Neural cell (in vitro differentiated cells): ENCODE measurements around the gene SSBP2. TPM values are rescaled to one million over a fixed set of nuclear protein-coding genes. Genes with fewer than 3 reads are reported as not detected.

Experiments used
- H2AFZ ChIP-seq: fragments of 200-600, 300-800 bp; sonication (generic), shearing (Covaris generic); 2 replicates; pipeline ENCODE4 v1.6.0; 2014; ENCODE audit warnings: low read depth, mild to moderate bottlenecking, antibody characterized with exemption, low read length, moderate library complexity
- H3F3A ChIP-seq: fragments of 200-600 bp; shearing (Covaris generic); 2 replicates; pipeline ENCODE4 v1.6.1; 2016; ENCODE audit warnings: mild to moderate bottlenecking, moderate library complexity, mixed read lengths, antibody characterized with exemption, low read length; ENCODE audit not compliant: insufficient read depth, poor library complexity, severe bottlenecking
- H3K27ac ChIP-seq: fragments of 200-600, 300-800 bp; sonication (generic), shearing (Covaris generic); 2 replicates; pipeline ENCODE4 v1.5.1; 2014; ENCODE audit warnings: mild to moderate bottlenecking, low read length, moderate library complexity
- H3K27me3 ChIP-seq: fragments of 300-800, 200-600 bp; sonication (generic), shearing (Covaris generic); 2 replicates; pipeline ENCODE4 v1.6.0; 2014; ENCODE audit warnings: mild to moderate bottlenecking, low read depth, low read length, moderate library complexity; ENCODE audit not compliant: insufficient read depth
- H3K36me3 ChIP-seq: fragments of 300-800, 200-600 bp; sonication (generic), shearing (Covaris generic); 2 replicates; pipeline ENCODE4 v1.5.1; 2014; ENCODE audit warnings: mild to moderate bottlenecking, antibody characterized with exemption, low read length, moderate library complexity; ENCODE audit not compliant: insufficient read depth
- H3K4me2 ChIP-seq: fragments of 300-800, 200-600 bp; sonication (generic), shearing (Covaris generic); 2 replicates; pipeline ENCODE4 v1.6.0; 2014; ENCODE audit warnings: mild to moderate bottlenecking, low read length
- H3K4me3 ChIP-seq: fragments of 300-800, 200-600 bp; sonication (generic), shearing (Covaris generic); 2 replicates; pipeline ENCODE4 v1.5.1; 2014; ENCODE audit warnings: mild to moderate bottlenecking, low read length, moderate library complexity
- H3K79me2 ChIP-seq: fragments of 200-600 bp; shearing (Covaris generic); replicated peaks from 2 replicates; pipeline ENCODE4 v1.6.0; 2014; ENCODE audit warnings: mild to moderate bottlenecking, low read length, moderate library complexity; ENCODE audit not compliant: insufficient read depth
- H3K9ac ChIP-seq: fragments of 300-800, 200-600 bp; sonication (generic), shearing (Covaris generic); 2 replicates; pipeline ENCODE4 v1.6.1; 2016; ENCODE audit warnings: mild to moderate bottlenecking, low read length, mixed read lengths
- H3K9me2 ChIP-seq: fragments of 200-600 bp; shearing (Covaris generic); 2 replicates; pipeline ENCODE4 v1.6.1; 2016; ENCODE audit warnings: mild to moderate bottlenecking, low read length, mixed read lengths; ENCODE audit not compliant: insufficient read depth
- H3K9me3 ChIP-seq: fragments of 200-600, 300-800 bp; sonication (generic), shearing (Covaris generic); 2 replicates; pipeline ENCODE4 v1.6.1; 2016; ENCODE audit warnings: mild to moderate bottlenecking, mixed run types, low read length, moderate library complexity, mixed read lengths
- H4K20me1 ChIP-seq: fragments of 200-600 bp; shearing (Covaris generic); 2 replicates; pipeline ENCODE4 v1.6.1; 2016; ENCODE audit warnings: mild to moderate bottlenecking, mixed run types; ENCODE audit not compliant: insufficient read depth
- CTCF ChIP-seq: fragments of 450-650 bp; IDR thresholded peaks from 2 replicates; pipeline ENCODE4 v1.5.1; 2014; ENCODE audit warnings: antibody characterized with exemption, mild to moderate bottlenecking, moderate library complexity; ENCODE audit not compliant: poor library complexity, severe bottlenecking
- EP300 ChIP-seq: fragments of 450-650 bp; conservative IDR thresholded peaks from 2 replicates; pipeline ENCODE4 v1.6.1; 2014; ENCODE audit warnings: antibody characterized with exemption, mild to moderate bottlenecking, moderate library complexity; ENCODE audit not compliant: poor library complexity, severe bottlenecking
- EZH2 ChIP-seq: fragments of 200-600, 300-800 bp; shearing (Covaris generic), sonication (generic); IDR thresholded peaks from 2 replicates; pipeline ENCODE4 v1.6.1; 2014; ENCODE audit warnings: antibody characterized with exemption, low read length, borderline replicate concordance, mild to moderate bottlenecking; ENCODE audit not compliant: insufficient read depth, poor library complexity, severe bottlenecking
- MXI1 ChIP-seq: fragments of 450-650 bp; conservative IDR thresholded peaks from 2 replicates; pipeline ENCODE4 v1.6.1; 2014; ENCODE audit warnings: antibody characterized with exemption, mild to moderate bottlenecking; ENCODE audit not compliant: poor library complexity, severe bottlenecking
- POLR2AphosphoS5 ChIP-seq: IDR thresholded peaks from 2 replicates; pipeline ENCODE4 v1.6.1; 2012
- RAD21 ChIP-seq: fragments of 450-650 bp; conservative IDR thresholded peaks from 2 replicates; pipeline ENCODE4 v1.6.1; 2014; ENCODE audit warnings: antibody characterized with exemption, mild to moderate bottlenecking, moderate library complexity
- REST ChIP-seq: IDR thresholded peaks from 2 replicates; pipeline ENCODE4 v1.6.1; 2012; ENCODE audit warnings: borderline replicate concordance
- SMC3 ChIP-seq: fragments of 450-650 bp; conservative IDR thresholded peaks from 2 replicates; pipeline ENCODE4 v1.6.1; 2014; ENCODE audit warnings: antibody characterized with exemption, mild to moderate bottlenecking, moderate library complexity; ENCODE audit not compliant: poor library complexity
- TAF1 ChIP-seq: IDR thresholded peaks from 2 replicates; pipeline ENCODE4 v1.6.1; 2012; ENCODE audit warnings: low read depth
- polyA plus RNA-seq: library from polyadenylated mRNA; depleted of rRNA; stranded (reverse); fragments of >200 nt; gene quantifications from 2 replicates; pipeline ENCODE4 v1.2.3, GENCODE V29; 2014

Gene SSBP2
- polyA plus RNA-seq, 1 donor from 2014 or later: 128 TPM

GRCh38 chr5:81626524-81626923 lies 124.4 kb downstream of the SSBP2 start:
- no peak overlapping the region for H3K4me2 ChIP-seq
- TF ChIP-seq EZH2: no peak
- TF ChIP-seq SMC3: no peak
- no peak for TF ChIP-seq POLR2AphosphoS5
- no peak for TF ChIP-seq CTCF
- TF ChIP-seq EP300: no peak
- TF ChIP-seq MXI1: no peak
- no peak for TF ChIP-seq RAD21
- no peak for TF ChIP-seq TAF1
- TF ChIP-seq REST: no peak
- no peaks in the 10 kb centered on the region for H3K36me3 ChIP-seq
- H3K27ac ChIP-seq: no peak overlapping the region
- no peak overlapping the region for H3K9ac ChIP-seq
- H3K9me2 ChIP-seq: no peaks in the 10 kb centered on the region
- H3K9me3 ChIP-seq: no peaks in the 10 kb centered on the region
- H3F3A ChIP-seq: no peaks in the 10 kb centered on the region
- H3K79me2 ChIP-seq: no peaks in the 10 kb centered on the region
- H4K20me1 ChIP-seq: no peaks in the 10 kb centered on the region
- no peaks in the 10 kb centered on the region for H3K27me3 ChIP-seq
- no peak overlapping the region for H2AFZ ChIP-seq
- no peak overlapping the region for H3K4me3 ChIP-seq

GRCh38 chr5:81609810-81610375 lies 141.0 kb downstream of the SSBP2 start:
- Histone ChIP-seq H3K27ac (no peak overlapping the region), H3K9me3 (no peaks in the 10 kb centered on the region), H3K9me2 (no peaks in the 10 kb centered on the region), H3F3A (no peaks in the 10 kb centered on the region), H2AFZ (no peak overlapping the region), H4K20me1 (no peaks in the 10 kb centered on the region), H3K4me3 (no peak overlapping the region), H3K9ac (no peak overlapping the region), H3K27me3 (no peaks in the 10 kb centered on the region), H3K79me2 (no peaks in the 10 kb centered on the region), H3K36me3 (peaks cover 4% of the 10 kb centered on the region), H3K4me2 (no peak overlapping the region)
- TF ChIP-seq POLR2AphosphoS5: no peak
- no peak for TF ChIP-seq TAF1
- TF ChIP-seq CTCF: no peak
- no peak for TF ChIP-seq EP300
- TF ChIP-seq RAD21: no peak
- no peak for TF ChIP-seq EZH2
- no peak for TF ChIP-seq SMC3
- no peak for TF ChIP-seq REST
- TF ChIP-seq MXI1: no peak
